ENCODE measurements around the gene RHOBTB3.

- TF ChIP-seq PATZ1 (CRISPR knock-in tag; IDR thresholded peaks at IDR 0.05; ENCODE audit: borderline replicate concordance) (no peak), GLIS3 (CRISPR knock-in tag; IDR thresholded peaks at IDR 0.05) (no peak), RARB (CRISPR knock-in tag; IDR thresholded peaks at IDR 0.05) (no peak), CREB5 (CRISPR knock-in tag; IDR thresholded peaks at IDR 0.05; ENCODE audit: low read depth) (no peak), ZFP3 (CRISPR knock-in tag; IDR thresholded peaks at IDR 0.05) (no peak), ZNF70 (CRISPR knock-in tag; IDR thresholded peaks at IDR 0.05) (no peak), ZNF565 (CRISPR knock-in tag; conservative IDR thresholded peaks at IDR 0.05; ENCODE audit: low read depth) (no peak), ARNTL (CRISPR knock-in tag; IDR thresholded peaks at IDR 0.05; ENCODE audit: borderline replicate concordance, low read depth) (no peak), ZC3H10 (CRISPR knock-in tag; IDR thresholded peaks at IDR 0.05) (no peak), TCF4 (CRISPR knock-in tag; IDR thresholded peaks at IDR 0.05; ENCODE audit: borderline replicate concordance) (no peak), ESRRG (CRISPR knock-in tag; IDR thresholded peaks at IDR 0.05) (no peak), TOX (CRISPR knock-in tag; IDR thresholded peaks at IDR 0.05; ENCODE audit: borderline replicate concordance) (no peak), CSRNP3 (CRISPR knock-in tag; IDR thresholded peaks at IDR 0.05) (no peak), PPARA (CRISPR knock-in tag; IDR thresholded peaks at IDR 0.05; ENCODE audit: borderline replicate concordance) (no peak)
Measured at GRCh38 chr5:95699337-95699736, 31.8 kb upstream of the RHOBTB3 start.

All from SK-N-SH treated with all-trans-retinoic acid at 6 μM for 48 hours (cell line).